Measurements from ENCODE around the gene LGALS7B.
A peak's percentile ranks its signal among the peaks of the same experiment; 100 is the strongest.
"Not testable (repeated sequence)": the region's sequence is repeated elsewhere in the genome, so short reads cannot be mapped to it uniquely, and the experiment has no call there.

Gene LGALS7B

GRCh38 chr19:38770228-38770948 lies 18.6 kb upstream of the LGALS7B start:
- DNase-seq: not testable (repeated sequence)

- DNase-seq: not testable (repeated sequence)
Measured at GRCh38 chr19:38770949-38771275, 18.1 kb upstream of the LGALS7B start.

DNA sequence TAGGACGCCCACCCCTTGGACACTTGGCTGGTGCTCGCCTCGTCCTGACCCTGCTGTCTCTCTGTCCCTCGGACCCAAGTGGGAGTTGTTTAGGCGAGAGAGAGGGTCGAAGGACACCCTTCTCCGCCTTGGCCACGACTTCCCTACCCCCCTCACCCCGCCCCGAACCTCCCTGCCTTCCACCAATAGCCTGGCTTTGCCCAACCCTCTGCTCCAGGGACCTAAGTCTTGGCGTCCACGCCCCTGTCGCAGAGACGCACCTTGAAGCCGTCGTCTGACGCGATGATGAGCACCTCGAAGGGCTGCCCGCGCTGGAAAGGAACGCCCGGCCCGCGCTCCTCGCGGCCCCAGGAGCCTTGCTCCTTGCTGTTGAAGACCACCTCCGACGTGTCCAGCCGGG lies 17.4 kb upstream of the LGALS7B start:
- not testable (repeated sequence) for DNase-seq

- no peak for DNase-seq
Measured at GRCh38 chr19:38773469-38774177, 15.4 kb upstream of the LGALS7B start, which contains the start of gene LGALS7. TSS of gene LGALS7 (minus strand) at chr19:38773517. CDS start at chr19:38773492, 25 bp downstream.

GRCh38 chr19:38774181-38774950 lies 14.6 kb upstream of the LGALS7B start:
- DNase-seq: no peak

- DNase-seq: no peak
Measured at GRCh38 chr19:38778733-38779132, 10.3 kb upstream of the LGALS7B start.

DNA sequence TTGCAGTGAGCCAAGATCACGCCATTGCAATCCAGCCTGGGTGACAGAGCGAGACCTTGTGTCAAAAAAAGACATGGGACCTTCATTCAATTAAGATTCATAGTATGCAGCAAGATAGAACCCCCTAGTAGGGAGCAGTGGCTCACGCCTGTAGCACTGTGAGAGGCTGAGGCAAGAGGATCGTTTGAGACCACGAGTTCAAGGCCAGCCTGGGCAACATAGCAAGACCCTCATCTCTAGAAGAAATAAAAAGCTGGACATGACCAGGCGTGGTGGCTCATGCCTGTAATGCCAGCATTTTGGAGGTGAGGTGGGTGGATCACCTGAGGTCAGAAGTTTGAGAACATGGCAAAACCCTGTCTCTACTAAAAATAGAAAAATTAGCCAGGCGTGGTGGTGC lies 8.6 kb upstream of the LGALS7B start:
- DNase-seq: no peak

GRCh38 chr19:38781058-38781457 lies 7.9 kb upstream of the LGALS7B start:
- no peak for DNase-seq

- DNase-seq: not testable (repeated sequence)
Measured at GRCh38 chr19:38782212-38782611, 6.8 kb upstream of the LGALS7B start.

GRCh38 chr19:38784224-38784623 lies 4.8 kb upstream of the LGALS7B start:
- DNase-seq: no peak

DNA sequence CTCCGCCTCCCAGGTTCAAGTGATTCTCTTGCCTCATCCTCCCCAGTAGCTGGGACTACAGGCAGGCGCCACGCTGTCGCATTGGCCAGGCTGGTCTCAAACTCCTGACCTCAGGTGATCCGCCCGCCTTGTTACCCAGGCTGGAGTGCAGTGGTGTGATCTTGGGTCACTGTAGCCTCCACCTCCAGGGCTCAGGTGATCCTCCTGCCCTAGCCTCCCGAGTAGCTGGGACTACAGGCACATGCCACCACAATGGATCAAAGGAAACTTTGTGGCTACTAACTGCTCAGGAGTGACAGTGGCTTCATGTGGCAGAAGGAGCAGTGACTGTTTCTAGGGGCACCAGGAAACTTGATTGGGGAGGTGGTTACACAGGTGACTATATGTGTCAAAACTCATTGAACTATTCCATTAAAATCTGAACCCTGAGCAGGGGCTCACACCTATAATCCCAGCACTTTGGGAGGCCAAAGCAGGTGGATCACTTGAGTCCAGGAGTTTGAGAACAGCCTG lies 3.8 kb upstream of the LGALS7B start:
- no peak for DNase-seq

DNA sequence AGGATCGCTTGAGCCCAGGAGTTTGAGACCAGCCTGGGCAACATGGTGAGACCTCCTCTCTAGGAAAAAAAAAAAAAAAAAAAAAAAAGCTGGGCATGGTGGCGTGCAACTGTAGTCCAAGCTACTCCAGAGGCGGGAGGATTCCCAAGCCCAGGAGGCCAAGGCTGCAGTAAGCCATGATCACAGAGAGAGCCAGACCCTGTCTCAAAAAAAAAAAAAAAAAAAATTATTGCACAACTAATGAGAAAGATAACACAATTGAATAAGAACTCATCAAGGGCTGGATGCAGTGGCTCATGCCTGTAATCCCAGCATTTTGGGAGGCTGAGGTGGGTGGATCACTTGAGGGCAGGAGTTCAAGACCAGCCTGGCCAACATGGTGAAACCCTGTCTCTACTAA lies 2.9 kb upstream of the LGALS7B start:
- DNase-seq: not testable (repeated sequence)

GRCh38 chr19:38786572-38787265 lies 2.3 kb upstream of the LGALS7B start:
- DNase-seq: no peak

DNA sequence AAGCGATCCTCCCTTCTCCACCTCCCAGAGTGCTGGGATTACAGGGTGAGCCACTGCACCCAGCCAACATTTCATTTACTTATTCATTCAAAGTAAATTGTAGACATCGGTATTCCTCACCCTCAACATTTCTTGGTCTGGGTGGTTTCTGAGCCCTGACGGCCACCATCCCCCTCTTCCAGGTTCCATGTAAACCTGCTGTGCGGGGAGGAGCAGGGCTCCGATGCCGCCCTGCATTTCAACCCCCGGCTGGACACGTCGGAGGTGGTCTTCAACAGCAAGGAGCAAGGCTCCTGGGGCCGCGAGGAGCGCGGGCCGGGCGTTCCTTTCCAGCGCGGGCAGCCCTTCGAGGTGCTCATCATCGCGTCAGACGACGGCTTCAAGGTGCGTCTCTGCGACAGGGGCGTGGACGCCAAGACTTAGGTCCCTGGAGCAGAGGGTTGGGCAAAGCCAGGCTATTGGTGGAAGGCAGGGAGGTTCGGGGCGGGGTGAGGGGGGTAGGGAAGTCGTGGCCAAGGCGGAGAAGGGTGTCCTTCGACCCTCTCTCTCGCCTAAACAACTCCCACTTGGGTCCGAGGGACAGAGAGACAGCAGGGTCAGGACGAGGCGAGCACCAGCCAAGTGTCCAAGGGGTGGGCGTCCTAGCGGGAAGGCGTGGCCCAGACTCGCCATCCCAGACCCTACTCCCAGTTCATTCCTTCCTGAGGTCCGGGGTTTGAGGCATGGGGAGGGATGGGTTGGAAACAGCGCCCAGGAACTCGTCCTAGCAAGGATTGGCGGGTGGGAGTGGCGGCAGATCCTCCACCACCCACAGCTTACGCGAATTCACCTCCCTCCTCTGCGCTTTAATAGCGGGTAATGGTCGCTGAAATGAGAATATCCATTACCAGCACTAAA lies 1.8 kb downstream of the LGALS7B start:
- not testable (repeated sequence) for DNase-seq

- not testable (repeated sequence) for DNase-seq
Measured at GRCh38 chr19:38791451-38792064, 2.6 kb downstream of the LGALS7B start.

GRCh38 chr19:38792250-38793111 lies 3.5 kb downstream of the LGALS7B start:
- DNase-seq: peak; percentile 34

- DNase-seq: no peak
Measured at GRCh38 chr19:38793177-38793576, 4.2 kb downstream of the LGALS7B start.

GRCh38 chr19:38793671-38794070 lies 4.7 kb downstream of the LGALS7B start:
- DNase-seq: no peak

DNA sequence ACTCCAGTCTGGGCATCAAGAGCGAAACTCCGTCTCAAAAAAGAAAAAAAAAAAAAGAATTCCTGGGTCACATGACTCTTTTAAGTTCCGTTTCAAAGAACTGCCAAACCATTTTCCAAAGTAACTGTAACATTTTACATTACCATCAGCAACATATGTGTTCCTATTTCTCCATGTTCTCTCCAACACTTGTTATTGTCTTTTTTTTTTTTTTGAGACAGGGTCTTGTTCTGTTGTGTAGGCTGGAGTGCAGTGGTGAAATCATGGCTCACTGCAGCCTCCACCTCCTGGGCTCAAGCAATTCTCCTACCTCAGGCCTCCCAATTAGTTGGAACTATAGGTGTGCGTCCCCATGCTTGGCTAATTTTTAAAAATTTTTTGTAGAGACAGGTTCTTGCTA lies 6.5 kb downstream of the LGALS7B start:
- DNase-seq: no peak

DNA sequence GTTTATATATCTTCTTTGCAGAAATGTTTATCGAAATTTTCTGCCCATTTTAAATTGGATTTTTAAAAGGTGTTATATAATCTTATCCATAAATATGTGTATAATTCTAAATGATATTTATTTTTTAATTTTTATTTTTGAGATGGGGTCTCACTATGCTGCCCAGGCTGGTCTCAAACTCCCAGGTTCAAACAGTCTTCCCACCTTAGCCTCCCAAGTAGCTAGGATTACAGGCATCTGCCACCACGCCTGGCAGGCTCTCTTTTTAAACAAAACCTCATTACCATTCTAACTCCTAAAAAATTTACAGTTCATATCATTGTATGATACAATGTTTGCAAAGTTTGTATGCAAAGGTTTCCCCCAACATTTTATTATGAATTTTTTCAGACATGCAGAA lies 7.2 kb downstream of the LGALS7B start:
- no peak for DNase-seq

All from activated naive CD4-positive, alpha-beta T cell treated with Interleukin-2 at 50 U/mL for 16 hours (primary cell).